HepG2 (cell line): Measurements from ENCODE around the gene MRFAP1L1. TPM values are rescaled to one million over a fixed set of nuclear protein-coding genes. Genes with fewer than 3 reads are reported as not detected.

Experiments
- AGO1 ChIP-seq: fragments of 200-400 bp; formaldehyde crosslinking; IDR thresholded peaks from 2 replicates; pipeline ENCODE4 v1.6.1; 2017; ENCODE audit warnings: mild to moderate bottlenecking, low read depth, low read length, moderate library complexity; ENCODE audit not compliant: poor library complexity, severe bottlenecking
- ARNT2 ChIP-seq: sonication (generic); formaldehyde crosslinking; IDR thresholded peaks from 2 replicates; pipeline ENCODE4 v1.8.0; 2022; ENCODE audit warnings: mild to moderate bottlenecking, low read depth, missing genetic modification reagents, moderate library complexity
- ARNTL ChIP-seq: sonication (generic); formaldehyde crosslinking; IDR thresholded peaks from 2 replicates; pipeline ENCODE4 v1.4.0; 2020; ENCODE audit warnings: mild to moderate bottlenecking, missing genetic modification reagents
- ERF ChIP-seq: IDR thresholded peaks from 2 replicates; pipeline ENCODE4 v1.6.1; 2018; ENCODE audit warnings: missing biosample characterization, missing genetic modification reagents
- HOXA5 ChIP-seq: sonication (generic); formaldehyde crosslinking; IDR thresholded peaks from 2 replicates; pipeline ENCODE4 v1.4.0; 2020; ENCODE audit warnings: missing genetic modification reagents
- JUNB ChIP-seq: sonication (generic); formaldehyde crosslinking; IDR thresholded peaks from 2 replicates; pipeline ENCODE4 v1.8.0; 2022; ENCODE audit warnings: missing genetic modification reagents, mild to moderate bottlenecking, borderline replicate concordance
- KDM5A ChIP-seq: fragments of 200-600 bp; sonication (generic); IDR thresholded peaks from 2 replicates; pipeline ENCODE4 v1.7.0; 2018; ENCODE audit warnings: antibody characterized with exemption, mild to moderate bottlenecking, low read length, borderline replicate concordance
- KMT2A ChIP-seq: sonication (generic); formaldehyde crosslinking; IDR thresholded peaks from 2 replicates; pipeline ENCODE4 v1.4.0; 2020; ENCODE audit warnings: missing genetic modification reagents
- MXI1 ChIP-seq: IDR thresholded peaks from 3 replicates; pipeline ENCODE4 v1.6.1; 2012; ENCODE audit warnings: low read depth, low read length, inconsistent platforms, borderline replicate concordance
- NCOR1 ChIP-seq: fragments of 200-600 bp; sonication (generic); IDR thresholded peaks from 2 replicates; pipeline ENCODE4 v1.7.0; 2017; ENCODE audit warnings: antibody characterized with exemption, low read length, borderline replicate concordance
- NONO ChIP-seq, 2 experiments: fragments of 450-650 bp in 1 of 2; sonication (generic) in 1 of 2; formaldehyde crosslinking in 1 of 2; IDR thresholded peaks in 1 of 2; conservative IDR thresholded peaks in 1 of 2; 2 replicates each; pipeline versions ENCODE4 v1.6.1 to v1.8.0; 2017 to 2022; ENCODE audit warnings: mild to moderate bottlenecking in 1 of 2, missing genetic modification reagents in 1 of 2, moderate library complexity in 1 of 2
- RBM39 ChIP-seq: fragments of 200-400 bp; formaldehyde crosslinking; IDR thresholded peaks from one replicate; pipeline ENCODE4 v1.6.1; 2018; ENCODE audit warnings: antibody characterized with exemption, mild to moderate bottlenecking, low read depth, low read length; ENCODE audit not compliant: poor library complexity, severe bottlenecking
- ZBTB7A ChIP-seq: sonication (generic); formaldehyde crosslinking; IDR thresholded peaks from 2 replicates; pipeline ENCODE4 v1.8.0; 2022; ENCODE audit warnings: mild to moderate bottlenecking, missing genetic modification reagents
- ZBTB7B ChIP-seq: sonication (generic); formaldehyde crosslinking; IDR thresholded peaks from 2 replicates; pipeline ENCODE4 v1.4.0; 2020; ENCODE audit warnings: missing genetic modification reagents
- ZNF331 ChIP-seq: sonication (generic); formaldehyde crosslinking; IDR thresholded peaks from 2 replicates; pipeline ENCODE4 v1.4.0; 2020; ENCODE audit warnings: missing genetic modification reagents
- ZNF746 ChIP-seq: sonication (generic); formaldehyde crosslinking; IDR thresholded peaks from 2 replicates; pipeline ENCODE4 v1.8.0; 2022; ENCODE audit warnings: mild to moderate bottlenecking, missing genetic modification reagents
- polyA plus RNA-seq, 8 experiments: library from polyadenylated mRNA; depleted of rRNA in 3 of 8; stranded (reverse) in 7 of 8; unstranded in 1 of 8; fragments of >200 nt; fragmentation: Illumina TruSeq in 4 of 8; extraction: Trizol in 4 of 8; gene quantifications; 2 replicates each; pipeline versions ENCODE4 v1.2.1 to v1.2.3, GENCODE V29; 2011 to 2016; ENCODE audit warnings: low read depth in 4 of 8, missing spikeins in 1 of 8, mixed read lengths in 1 of 8; ENCODE audit not compliant: insufficient read depth in 1 of 8
- total RNA-seq, 5 experiments: library from RNA; depleted of rRNA; stranded (reverse); fragments of >200 nt; fragmentation: Illumina TruSeq; extraction: Trizol; gene quantifications; 2 replicates each; pipeline ENCODE4 v1.2.3, GENCODE V29; 2016; ENCODE audit warnings: low read depth in 1 of 5
- TF ChIP-seq, protein P1 (sequence below): sonication (generic); formaldehyde crosslinking; IDR thresholded peaks from 2 replicates; pipeline ENCODE4 v1.9.0; 2022; ENCODE audit warnings: missing genetic modification reagents, mild to moderate bottlenecking, borderline replicate concordance
- TF ChIP-seq, protein P2 (sequence below): sonication (generic); formaldehyde crosslinking; IDR thresholded peaks from 2 replicates; pipeline ENCODE4 v1.5.1; 2020; ENCODE audit warnings: mild to moderate bottlenecking, missing genetic modification reagents
- TF ChIP-seq, protein P3 (sequence below): sonication (generic); formaldehyde crosslinking; IDR thresholded peaks from 2 replicates; pipeline ENCODE4; 2020; ENCODE audit warnings: missing genetic modification reagents, mild to moderate bottlenecking, borderline replicate concordance
- TF ChIP-seq, protein P4 (sequence below): sonication (generic); formaldehyde crosslinking; IDR thresholded peaks from 2 replicates; pipeline ENCODE4 v1.9.0; 2022; ENCODE audit warnings: low read depth, missing genetic modification reagents

Gene MRFAP1L1
- total and polyA plus RNA-seq, 2 of the 13 experiments (the other 11 are each of a cell fraction or from before 2014, with no cell fraction given) = 44.8 to 76.6 TPM

DNA sequence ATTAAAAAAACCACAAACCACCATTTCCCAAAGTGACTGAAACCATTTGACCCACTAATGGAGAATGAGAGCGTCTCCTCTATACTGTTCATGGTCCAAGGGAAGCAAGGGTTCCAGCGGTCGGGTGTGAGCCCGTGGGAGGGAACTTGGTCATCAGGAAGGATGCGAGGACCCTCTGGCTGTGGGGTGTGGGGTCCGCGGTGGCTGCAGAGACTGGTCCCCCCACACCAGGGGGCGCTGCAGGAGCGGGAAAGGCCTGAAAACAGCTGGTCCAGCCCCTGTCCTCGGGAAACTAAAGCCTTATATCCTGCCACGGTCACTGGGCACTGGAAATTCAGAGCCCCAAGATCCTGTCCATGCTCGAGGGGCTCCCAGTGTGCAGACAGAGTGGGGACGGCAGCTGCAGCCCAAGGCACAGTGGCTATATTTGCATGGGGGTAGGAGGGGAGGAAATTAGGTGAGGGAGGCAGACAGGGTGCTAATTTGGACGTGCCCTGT is 10.6 kb upstream of the MRFAP1L1 start (continued):
- TF ChIP-seq RBM39 (peak; percentile 37), ZNF746 (CRISPR knock-in tag) (no peak), AGO1 (peak; percentile 32), MXI1 (0 out of 3 replicates have a peak, but pooled peaks have one; percentile 41), NCOR1 (no peak), NONO (IDR thresholded peaks at IDR 0.05) (no peak), NONO (CRISPR knock-in tag; conservative IDR thresholded peaks at IDR 0.05) (peak; percentile 58; the same call in 1 of the 2 replicates), ZBTB7A (CRISPR knock-in tag) (peak; percentile 59; the same call in 1 of the 2 replicates), HOXA5 (CRISPR knock-in tag) (no peak), ARNTL (CRISPR knock-in tag) (no peak), ZBTB7B (CRISPR knock-in tag) (peak; percentile 90), ERF (CRISPR knock-in tag) (peak; percentile 70; the same call in 1 of the 2 replicates), KMT2A (CRISPR knock-in tag) (peak; percentile 61), JUNB (no peak), ZNF331 (CRISPR knock-in tag) (peak; percentile 41; the same call in 1 of the 2 replicates), ARNT2 (CRISPR knock-in tag) (peak; percentile 59; the same call in 1 of the 2 replicates), KDM5A (peak; percentile 74)
- TF ChIP-seq, protein P1, sequence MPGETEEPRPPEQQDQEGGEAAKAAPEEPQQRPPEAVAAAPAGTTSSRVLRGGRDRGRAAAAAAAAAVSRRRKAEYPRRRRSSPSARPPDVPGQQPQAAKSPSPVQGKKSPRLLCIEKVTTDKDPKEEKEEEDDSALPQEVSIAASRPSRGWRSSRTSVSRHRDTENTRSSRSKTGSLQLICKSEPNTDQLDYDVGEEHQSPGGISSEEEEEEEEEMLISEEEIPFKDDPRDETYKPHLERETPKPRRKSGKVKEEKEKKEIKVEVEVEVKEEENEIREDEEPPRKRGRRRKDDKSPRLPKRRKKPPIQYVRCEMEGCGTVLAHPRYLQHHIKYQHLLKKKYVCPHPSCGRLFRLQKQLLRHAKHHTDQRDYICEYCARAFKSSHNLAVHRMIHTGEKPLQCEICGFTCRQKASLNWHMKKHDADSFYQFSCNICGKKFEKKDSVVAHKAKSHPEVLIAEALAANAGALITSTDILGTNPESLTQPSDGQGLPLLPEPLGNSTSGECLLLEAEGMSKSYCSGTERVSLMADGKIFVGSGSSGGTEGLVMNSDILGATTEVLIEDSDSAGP (CRISPR knock-in tag) = peak; percentile 42; the same call in 1 of the 2 replicates
- TF ChIP-seq, protein P2, sequence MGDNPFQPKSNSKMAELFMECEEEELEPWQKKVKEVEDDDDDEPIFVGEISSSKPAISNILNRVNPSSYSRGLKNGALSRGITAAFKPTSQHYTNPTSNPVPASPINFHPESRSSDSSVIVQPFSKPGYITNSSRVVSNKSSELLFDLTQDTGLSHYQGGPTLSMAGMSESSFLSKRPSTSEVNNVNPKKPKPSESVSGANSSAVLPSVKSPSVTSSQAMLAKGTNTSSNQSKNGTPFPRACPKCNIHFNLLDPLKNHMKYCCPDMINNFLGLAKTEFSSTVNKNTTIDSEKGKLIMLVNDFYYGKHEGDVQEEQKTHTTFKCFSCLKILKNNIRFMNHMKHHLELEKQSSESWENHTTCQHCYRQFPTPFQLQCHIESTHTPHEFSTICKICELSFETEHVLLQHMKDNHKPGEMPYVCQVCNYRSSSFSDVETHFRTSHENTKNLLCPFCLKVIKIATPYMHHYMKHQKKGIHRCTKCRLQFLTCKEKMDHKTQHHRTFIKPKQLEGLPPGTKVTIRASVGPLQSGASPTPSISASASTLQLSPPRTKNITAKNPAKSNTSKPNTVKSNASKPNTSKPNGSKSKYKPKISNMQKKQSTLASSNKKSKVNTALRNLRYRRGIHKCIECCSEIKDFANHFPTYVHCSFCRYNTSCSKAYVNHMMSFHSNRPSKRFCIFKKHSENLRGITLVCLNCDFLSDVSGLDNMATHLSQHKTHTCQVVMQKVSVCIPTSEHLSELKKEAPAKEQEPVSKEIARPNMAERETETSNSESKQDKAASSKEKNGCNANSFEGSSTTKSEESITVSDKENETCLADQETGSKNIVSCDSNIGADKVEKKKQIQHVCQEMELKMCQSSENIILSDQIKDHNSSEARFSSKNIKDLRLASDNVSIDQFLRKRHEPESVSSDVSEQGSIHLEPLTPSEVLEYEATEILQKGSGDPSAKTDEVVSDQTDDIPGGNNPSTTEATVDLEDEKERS (CRISPR knock-in tag) = no peak
- TF ChIP-seq, protein P3, sequence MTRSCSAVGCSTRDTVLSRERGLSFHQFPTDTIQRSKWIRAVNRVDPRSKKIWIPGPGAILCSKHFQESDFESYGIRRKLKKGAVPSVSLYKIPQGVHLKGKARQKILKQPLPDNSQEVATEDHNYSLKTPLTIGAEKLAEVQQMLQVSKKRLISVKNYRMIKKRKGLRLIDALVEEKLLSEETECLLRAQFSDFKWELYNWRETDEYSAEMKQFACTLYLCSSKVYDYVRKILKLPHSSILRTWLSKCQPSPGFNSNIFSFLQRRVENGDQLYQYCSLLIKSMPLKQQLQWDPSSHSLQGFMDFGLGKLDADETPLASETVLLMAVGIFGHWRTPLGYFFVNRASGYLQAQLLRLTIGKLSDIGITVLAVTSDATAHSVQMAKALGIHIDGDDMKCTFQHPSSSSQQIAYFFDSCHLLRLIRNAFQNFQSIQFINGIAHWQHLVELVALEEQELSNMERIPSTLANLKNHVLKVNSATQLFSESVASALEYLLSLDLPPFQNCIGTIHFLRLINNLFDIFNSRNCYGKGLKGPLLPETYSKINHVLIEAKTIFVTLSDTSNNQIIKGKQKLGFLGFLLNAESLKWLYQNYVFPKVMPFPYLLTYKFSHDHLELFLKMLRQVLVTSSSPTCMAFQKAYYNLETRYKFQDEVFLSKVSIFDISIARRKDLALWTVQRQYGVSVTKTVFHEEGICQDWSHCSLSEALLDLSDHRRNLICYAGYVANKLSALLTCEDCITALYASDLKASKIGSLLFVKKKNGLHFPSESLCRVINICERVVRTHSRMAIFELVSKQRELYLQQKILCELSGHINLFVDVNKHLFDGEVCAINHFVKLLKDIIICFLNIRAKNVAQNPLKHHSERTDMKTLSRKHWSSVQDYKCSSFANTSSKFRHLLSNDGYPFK (CRISPR knock-in tag) = 0 out of 2 replicates have a peak, but pooled peaks have one; percentile 16
- TF ChIP-seq, protein P4, sequence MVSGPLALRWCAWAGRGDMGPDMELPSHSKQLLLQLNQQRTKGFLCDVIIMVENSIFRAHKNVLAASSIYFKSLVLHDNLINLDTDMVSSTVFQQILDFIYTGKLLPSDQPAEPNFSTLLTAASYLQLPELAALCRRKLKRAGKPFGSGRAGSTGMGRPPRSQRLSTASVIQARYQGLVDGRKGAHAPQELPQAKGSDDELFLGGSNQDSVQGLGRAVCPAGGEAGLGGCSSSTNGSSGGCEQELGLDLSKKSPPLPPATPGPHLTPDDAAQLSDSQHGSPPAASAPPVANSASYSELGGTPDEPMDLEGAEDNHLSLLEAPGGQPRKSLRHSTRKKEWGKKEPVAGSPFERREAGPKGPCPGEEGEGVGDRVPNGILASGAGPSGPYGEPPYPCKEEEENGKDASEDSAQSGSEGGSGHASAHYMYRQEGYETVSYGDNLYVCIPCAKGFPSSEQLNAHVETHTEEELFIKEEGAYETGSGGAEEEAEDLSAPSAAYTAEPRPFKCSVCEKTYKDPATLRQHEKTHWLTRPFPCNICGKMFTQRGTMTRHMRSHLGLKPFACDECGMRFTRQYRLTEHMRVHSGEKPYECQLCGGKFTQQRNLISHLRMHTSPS (CRISPR knock-in tag) = 0 out of 2 replicates have a peak, but pooled peaks have one; percentile 18
